HG02840 (cell line): ENCODE results near the gene TMEM258.

ENCODE experiments used
- ATAC-seq: cut with Tn5 transposase; IDR thresholded peaks from one replicate; pipeline ENCODE4 v1.9.1; 2021; ENCODE audit warnings: mild to moderate bottlenecking, moderate library complexity, moderate number of reproducible peaks; ENCODE audit not compliant: unreplicated experiment, low FRiP score

The TMEM258 gene

GRCh38 chr11:61745781-61746441 is 46.5 kb downstream of the TMEM258 start:
- ATAC-seq, result no peak

- no peak for ATAC-seq
Measured at GRCh38 chr11:61744609-61745156, 47.7 kb downstream of the TMEM258 start.

GRCh38 chr11:61744181-61744580 is 48.2 kb downstream of the TMEM258 start:
- ATAC-seq, result no peak

DNA sequence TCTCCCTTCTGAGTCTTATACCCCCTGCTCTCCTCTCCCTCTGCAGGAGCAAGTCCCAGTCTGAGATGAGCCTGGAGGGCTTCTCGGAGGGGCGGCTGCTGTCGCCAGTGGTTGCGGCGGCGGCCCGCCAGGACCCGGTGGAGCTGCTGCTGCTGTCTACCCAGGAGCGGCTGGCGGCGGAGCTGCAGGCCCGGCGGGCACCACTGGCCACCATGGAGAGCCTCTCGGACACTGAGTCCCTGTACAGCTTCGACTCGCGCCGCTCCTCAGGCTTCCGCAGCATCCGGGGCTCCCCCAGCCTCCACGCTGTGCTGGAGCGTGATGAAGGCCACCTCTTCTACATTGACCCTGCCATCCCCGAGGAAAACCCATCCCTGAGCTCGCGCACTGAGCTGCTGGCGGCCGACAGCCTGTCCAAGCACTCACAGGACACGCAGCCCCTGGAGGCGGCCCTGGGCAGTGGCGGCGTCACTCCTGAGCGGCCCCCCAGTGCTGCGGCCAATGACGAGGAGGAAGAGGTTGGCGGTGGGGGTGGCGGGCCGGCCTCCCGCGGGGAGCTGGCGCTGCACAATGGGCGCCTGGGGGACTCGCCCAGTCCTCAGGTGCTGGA is 48.8 kb downstream of the TMEM258 start:
- ATAC-seq, result no peak

DNA sequence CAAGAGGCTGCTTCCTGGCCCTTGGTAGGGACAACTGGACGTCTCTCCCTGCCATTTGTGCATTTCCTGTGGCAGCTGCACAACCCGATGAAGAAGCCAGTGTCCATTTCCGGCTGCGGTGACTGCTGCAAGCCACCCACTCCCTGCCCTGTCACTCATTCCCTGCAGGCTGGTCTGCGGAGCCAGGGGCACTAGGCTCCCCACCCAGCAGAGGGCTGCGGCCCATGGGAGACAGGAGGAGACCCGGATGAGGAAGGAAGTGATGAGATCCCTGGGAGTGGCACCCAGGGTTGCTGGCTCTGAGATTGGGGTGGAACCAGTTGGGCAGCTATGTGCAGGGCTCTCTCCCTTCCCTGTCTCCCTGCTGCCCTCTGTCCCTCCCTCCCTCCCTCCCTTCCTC is 50.0 kb downstream of the TMEM258 start:
- no peak for ATAC-seq

DNA sequence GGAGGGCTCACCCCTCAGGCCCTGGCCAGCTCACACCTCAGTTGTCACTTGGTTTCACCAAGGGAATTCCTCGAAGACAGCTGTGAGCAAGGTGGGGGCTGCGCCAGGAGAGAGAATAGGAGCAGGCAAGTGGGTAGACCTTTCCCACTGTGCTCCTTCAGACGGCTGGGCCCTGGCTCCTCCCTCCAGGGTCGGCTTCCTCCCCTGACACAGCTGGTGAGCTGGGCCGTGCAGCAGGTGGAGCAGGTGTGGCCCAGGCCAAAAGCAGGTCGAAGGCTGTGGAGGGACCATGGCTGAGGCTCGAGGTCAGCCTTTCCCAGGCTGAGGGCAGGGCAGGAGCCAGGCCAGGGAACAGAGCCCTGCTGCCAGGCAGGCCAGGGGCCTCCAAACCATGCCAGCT is 52.4 kb downstream of the TMEM258 start:
- no peak for ATAC-seq

- ATAC-seq, result no peak
Measured at GRCh38 chr11:61739413-61739812, 53.0 kb downstream of the TMEM258 start.
